K562 (cell line): Measurements from ENCODE around the gene CSAG1. TPM values are rescaled to one million over a fixed set of nuclear protein-coding genes. Genes with fewer than 3 reads are reported as not detected.
A peak's percentile ranks its signal among the peaks of the same experiment; 100 is the strongest.

ENCODE experiments used
- ATAC-seq: fragments of 200-7000 bp; cut with Tn5 transposase; 3 replicates; pipeline ENCODE4 v1.9.1; 2020; ENCODE audit warnings: moderate library complexity
- BruUV-seq: library from RNA; stranded (reverse); fragments of 400-500 nt; replicated peaks from 2 replicates; lab custom pipeline; 2021; lab: Mats Ljungman, UMichigan
- CTCF ChIA-PET: fragments of 300-600 bp; formaldehyde crosslinking; extraction: SDS; loops from one replicate; lab custom pipeline; 2021; ENCODE audit warnings: low intra/inter-chr PET ratio; lab: Yijun Ruan, JAX
- POLR2A ChIA-PET: fragments of 300-600, 350-650 bp; sonication (Branson Sonifier 250); formaldehyde crosslinking; extraction: SDS; loops from one replicate; lab custom pipeline; 2021; ENCODE audit warnings: antibody characterized with exemption, inconsistent platforms; lab: Yijun Ruan, JAX
- DNase-seq, 4 experiments: peaks; one replicate each; pipeline versions ENCODE4 v3.0.0 to v3.0.0-alpha.2; 2011 to 2018; ENCODE audit warnings: low spot score in 3 of 4, mixed read lengths in 3 of 4; ENCODE audit errors: extremely low read depth in 1 of 4
- FAIRE-seq: peaks from 2 replicates; lab custom pipeline; 2011; peaks lifted over from hg19 to GRCh38; lab: Jason Lieb, UNC
- H2AFZ ChIP-seq: 2 replicates; pipeline ENCODE4 v1.6.0; 2011; ENCODE audit warnings: low read depth, low read length, control low read depth, inconsistent platforms
- H3K27ac ChIP-seq: fragments of 200-600 bp; 3 replicates; pipeline ENCODE4 v1.8.0; 2011; ENCODE audit warnings: low read depth, mild to moderate bottlenecking, control low read depth, inconsistent platforms, low read length, moderate library complexity, mixed read lengths; ENCODE audit errors: extremely low read depth
- H3K27me3 ChIP-seq, 2 experiments: fragments of 300-600 bp in 1 of 2; 2 replicates in 1 of 2; 3 replicates in 1 of 2; pipeline versions ENCODE4 v1.6.0 to v1.8.0; 2011; ENCODE audit warnings: inconsistent platforms in 2 of 2, low read length in 2 of 2, mild to moderate bottlenecking in 1 of 2, mixed read lengths in 1 of 2, moderate library complexity in 1 of 2; ENCODE audit not compliant: control insufficient read depth in 2 of 2, insufficient read depth in 2 of 2
- H3K36me3 ChIP-seq: fragments of 300-600 bp; 3 replicates; pipeline ENCODE4 v1.8.0; 2011; ENCODE audit warnings: mild to moderate bottlenecking, low read length, inconsistent platforms; ENCODE audit not compliant: control insufficient read depth, insufficient read depth
- H3K4me1 ChIP-seq, 2 experiments: fragments of 200-600 bp in 1 of 2; replicated peaks in 1 of 2; 2 replicates in 1 of 2; 3 replicates in 1 of 2; pipeline versions ENCODE4 v1.5.1 to v1.8.0; 2011; ENCODE audit warnings: inconsistent platforms in 2 of 2, low read length in 2 of 2, mild to moderate bottlenecking in 1 of 2, mixed read lengths in 1 of 2, moderate library complexity in 1 of 2; ENCODE audit not compliant: control insufficient read depth in 2 of 2, insufficient read depth in 2 of 2
- H3K4me2 ChIP-seq: 2 replicates; pipeline ENCODE4 v1.6.1; 2011; ENCODE audit warnings: low read length, control low read depth, inconsistent platforms, mixed read lengths; ENCODE audit not compliant: insufficient read depth
- H3K4me3 ChIP-seq: fragments of 200-600 bp; sonication (generic), shearing (Covaris generic); 2 replicates; pipeline ENCODE4 v1.5.1; 2016; ENCODE audit warnings: control low read depth, inconsistent platforms
- H3K79me2 ChIP-seq: fragments of 200-600 bp; 3 replicates; pipeline ENCODE4 v1.8.0; 2011; ENCODE audit warnings: low read length, inconsistent platforms; ENCODE audit not compliant: control insufficient read depth, insufficient read depth
- H3K9ac ChIP-seq, 2 experiments: 2 replicates each; pipeline versions ENCODE4 v1.6.0 to v1.6.1; 2011; ENCODE audit warnings: low read depth in 2 of 2, low read length in 2 of 2, control low read depth in 1 of 2, inconsistent platforms in 1 of 2, mild to moderate bottlenecking in 1 of 2, mixed read lengths in 1 of 2; ENCODE audit not compliant: insufficient read depth in 1 of 2
- H3K9me1 ChIP-seq: one replicate; pipeline ENCODE4 v1.6.0; 2011; ENCODE audit warnings: inconsistent platforms, mild to moderate bottlenecking, low read length, moderate library complexity; ENCODE audit not compliant: control insufficient read depth, insufficient read depth
- H3K9me3 ChIP-seq: replicated peaks from 2 replicates; pipeline ENCODE4 v1.5.1; 2011; ENCODE audit warnings: low read depth, low read length, inconsistent platforms; ENCODE audit not compliant: control insufficient read depth, insufficient read depth
- H4K20me1 ChIP-seq: replicated peaks from 2 replicates; pipeline ENCODE4 v1.6.1; 2011; ENCODE audit warnings: low read length, inconsistent platforms, mixed read lengths; ENCODE audit not compliant: control insufficient read depth, insufficient read depth
- KAT7 ChIP-seq: sonication (generic); formaldehyde crosslinking; IDR thresholded peaks from 2 replicates; pipeline ENCODE4 v1.8.0; 2022; ENCODE audit warnings: missing genetic modification reagents, mild to moderate bottlenecking, borderline replicate concordance
- NFIX ChIP-seq: fragments of 250-450 bp; sonication (Bioruptor Pico); IDR thresholded peaks from 2 replicates; pipeline ENCODE4 v1.4.0; 2020; ENCODE audit warnings: low read depth, mild to moderate bottlenecking, moderate library complexity
- PTRF ChIP-seq: fragments of 450-650 bp; IDR thresholded peaks from 2 replicates; pipeline ENCODE4 v1.6.1; 2016; ENCODE audit warnings: mild to moderate bottlenecking, missing genetic modification characterization, missing compliant biosample characterization
- WGBS: fragments of 100-300 bp; shearing (Covaris generic); methylation state at CpG from one replicate; pipeline ENCODE4 v1.1.6; 2016; ENCODE audit warnings: low coverage, mixed read lengths; ENCODE audit not compliant: insufficient coverage; ENCODE audit errors: missing lambda C conversion rate; 5-methylcytosine and 5-hydroxymethylcytosine counted together
- in situ Hi-C: fragments of 300-500 bp; cut with MboI; formaldehyde crosslinking; loops from 4 replicates; pipeline ENCODE4 v1.15.0; 2018; ENCODE audit warnings: inconsistent platforms, mixed read lengths
- intact Hi-C: fragments of 100-400 bp; cut with micrococcal nuclease; formaldehyde crosslinking; loops from 2 replicates; pipeline ENCODE4 v1.14.2; 2022
- polyA plus RNA-seq, 8 experiments: library from polyadenylated mRNA; depleted of rRNA in 4 of 8; stranded (reverse) in 5 of 8; unstranded in 3 of 8; fragments of >200 nt; fragmentation: Nextera tagmentation in 2 of 8; fragmentation: Illumina TruSeq in 1 of 8; extraction: Ambion mirVana in 2 of 8; extraction: Trizol in 1 of 8; gene quantifications; 2 replicates each; pipeline versions ENCODE4 v1.2.1 to v1.2.3, GENCODE V29; 2011 to 2014; ENCODE audit warnings: inconsistent platforms in 1 of 8, missing spikeins in 1 of 8
- total RNA-seq, 7 experiments: library from RNA; depleted of rRNA in 6 of 7; stranded (reverse); fragments of >200 nt in 6 of 7; fragmentation: Illumina TruSeq in 2 of 7; extraction: Trizol in 2 of 7; gene quantifications; 2 replicates each; pipeline versions ENCODE4 v1.2.1 to v1.2.3, GENCODE V29; 2011 to 2021; ENCODE audit warnings: low replicate concordance in 1 of 7
- TF ChIP-seq, protein P1 (sequence below): fragments of 450-650 bp; IDR thresholded peaks from 2 replicates; pipeline ENCODE4 v1.6.1; 2016; ENCODE audit warnings: low read depth, mild to moderate bottlenecking, moderate library complexity
- TF ChIP-seq, protein P2 (sequence below): IDR thresholded peaks from 3 replicates; pipeline ENCODE4 v1.6.1; 2011; ENCODE audit warnings: borderline replicate concordance, mild to moderate bottlenecking; ENCODE audit not compliant: insufficient read length, insufficient read depth

CSAG1 gene
- total and polyA plus RNA-seq, 9 of the 15 experiments (the other 6 are each of a cell fraction or from before 2014, with no cell fraction given) = 43.1 to 170 (median 62.1) TPM

DNA sequence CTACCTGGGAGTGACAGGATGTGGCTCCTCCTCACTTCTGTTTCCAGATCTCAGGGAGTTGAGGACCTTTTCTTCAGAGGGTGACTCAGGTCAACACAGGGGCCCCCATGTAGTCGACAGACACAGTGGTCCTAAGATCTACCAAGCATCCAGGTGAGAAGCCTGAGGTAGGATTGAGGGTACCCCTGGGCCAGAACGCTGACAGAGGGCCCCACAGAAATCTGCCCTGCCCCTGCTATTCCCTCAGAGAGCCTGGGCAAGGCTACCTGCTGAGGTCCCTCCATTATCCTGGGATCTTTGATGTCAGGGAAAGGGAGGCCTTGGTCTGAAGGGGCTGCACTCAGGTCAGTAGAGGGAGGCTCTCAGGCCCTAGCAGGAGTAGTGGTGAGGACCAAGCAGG, 1.6 kb upstream of the CSAG1 start:
- WGBS = 38% methylated on average over 1 of the region's 2 CpGs
- in situ Hi-C loops = no loop called here

More for the DNA sequence above, 1.6 kb upstream of the CSAG1 start:
- CTCF ChIA-PET = no interaction called here
- ATAC-seq (no peak), DNase-seq (peak in 1 of 4 experiments; percentile 5)
- Histone ChIP-seq H3K4me2 (peak overlapping the region; percentile 80; the same call in 1 of the 2 replicates), H3K27ac (no peak overlapping the region), H3K27me3 (no peaks in the 10 kb centered on the region), H2AFZ (no peak overlapping the region)
- no TSS peak for BruUV-seq
- TF ChIP-seq PTRF (tag) (no peak), NFIX (CRISPR knock-in tag) (no peak), KAT7 (CRISPR knock-in tag) (no peak)
- TF ChIP-seq, protein P1, sequence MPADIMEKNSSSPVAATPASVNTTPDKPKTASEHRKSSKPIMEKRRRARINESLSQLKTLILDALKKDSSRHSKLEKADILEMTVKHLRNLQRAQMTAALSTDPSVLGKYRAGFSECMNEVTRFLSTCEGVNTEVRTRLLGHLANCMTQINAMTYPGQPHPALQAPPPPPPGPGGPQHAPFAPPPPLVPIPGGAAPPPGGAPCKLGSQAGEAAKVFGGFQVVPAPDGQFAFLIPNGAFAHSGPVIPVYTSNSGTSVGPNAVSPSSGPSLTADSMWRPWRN = no peak
- TF ChIP-seq, protein P2, sequence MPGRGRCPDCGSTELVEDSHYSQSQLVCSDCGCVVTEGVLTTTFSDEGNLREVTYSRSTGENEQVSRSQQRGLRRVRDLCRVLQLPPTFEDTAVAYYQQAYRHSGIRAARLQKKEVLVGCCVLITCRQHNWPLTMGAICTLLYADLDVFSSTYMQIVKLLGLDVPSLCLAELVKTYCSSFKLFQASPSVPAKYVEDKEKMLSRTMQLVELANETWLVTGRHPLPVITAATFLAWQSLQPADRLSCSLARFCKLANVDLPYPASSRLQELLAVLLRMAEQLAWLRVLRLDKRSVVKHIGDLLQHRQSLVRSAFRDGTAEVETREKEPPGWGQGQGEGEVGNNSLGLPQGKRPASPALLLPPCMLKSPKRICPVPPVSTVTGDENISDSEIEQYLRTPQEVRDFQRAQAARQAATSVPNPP = no peak
- TF ChIP-seq, all 486 proteins: peak for 0
- Histone ChIP-seq H3K4me3 (peak overlapping the region; percentile 77; the same call in 1 of the 2 replicates), H3K4me1 (peaks cover 0 to 5% of the 10 kb centered on the region in 2 experiments; a peak in 2 of 5 replicates), H3K9me3 (no peaks in the 10 kb centered on the region), H3K9ac (0 out of 4 replicates have a peak overlapping the region, but pooled peaks have one; percentile 0 to 89), H4K20me1 (no peaks in the 10 kb centered on the region), H3K79me2 (peaks cover 48% of the 10 kb centered on the region), H3K9me1 (no peaks in the 10 kb centered on the region), H3K36me3 (peaks cover 30% of the 10 kb centered on the region)
- intact Hi-C loops = no loop called here
- POLR2A ChIA-PET = no interaction called here
- no peak for FAIRE-seq
